ENCODE results near the gene CRKL. TPM values are rescaled to one million over a fixed set of nuclear protein-coding genes. Genes with fewer than 3 reads are reported as not detected.

The CRKL gene
- total and polyA plus RNA-seq, 2 experiments from 2014 or later, result 42.4 to 80.9 TPM

DNA sequence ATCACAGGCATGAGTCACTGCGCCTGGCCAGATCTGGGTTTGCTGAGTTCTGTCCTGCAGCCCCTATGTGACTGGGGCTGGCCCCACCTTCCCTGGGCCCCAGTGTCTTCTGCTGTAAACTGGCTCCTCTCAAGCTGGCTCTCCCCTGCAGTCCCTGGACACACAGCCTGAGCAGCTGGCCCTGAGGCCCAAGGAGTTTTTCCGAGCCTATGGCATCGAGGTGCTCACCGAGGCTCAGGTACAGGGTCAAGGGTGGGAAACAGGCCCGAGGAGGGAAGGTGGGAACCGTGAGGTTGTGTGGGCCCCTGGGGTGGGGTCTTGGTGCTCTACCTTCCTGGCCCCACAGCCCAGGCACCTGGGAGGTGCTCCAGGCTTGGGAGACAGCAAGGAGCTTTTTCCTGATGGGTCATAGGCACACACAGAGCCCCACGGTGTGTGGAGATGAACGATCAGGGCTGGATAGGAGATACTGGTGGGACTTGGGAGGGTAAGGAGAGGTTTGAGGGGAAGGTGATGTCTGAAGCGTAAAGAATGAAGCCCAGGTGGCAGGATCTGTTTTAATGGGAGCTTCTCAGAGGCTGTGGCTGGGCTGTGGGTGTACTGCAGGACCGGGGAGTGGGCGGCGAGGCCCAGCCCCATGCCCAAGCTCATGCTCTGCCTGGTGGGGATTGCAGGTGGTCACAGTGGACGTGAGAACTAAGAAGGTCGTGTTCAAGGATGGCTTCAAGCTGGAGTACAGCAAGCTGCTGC is 58.5 kb downstream of the CRKL start:
- TF ChIP-seq, protein P1, sequence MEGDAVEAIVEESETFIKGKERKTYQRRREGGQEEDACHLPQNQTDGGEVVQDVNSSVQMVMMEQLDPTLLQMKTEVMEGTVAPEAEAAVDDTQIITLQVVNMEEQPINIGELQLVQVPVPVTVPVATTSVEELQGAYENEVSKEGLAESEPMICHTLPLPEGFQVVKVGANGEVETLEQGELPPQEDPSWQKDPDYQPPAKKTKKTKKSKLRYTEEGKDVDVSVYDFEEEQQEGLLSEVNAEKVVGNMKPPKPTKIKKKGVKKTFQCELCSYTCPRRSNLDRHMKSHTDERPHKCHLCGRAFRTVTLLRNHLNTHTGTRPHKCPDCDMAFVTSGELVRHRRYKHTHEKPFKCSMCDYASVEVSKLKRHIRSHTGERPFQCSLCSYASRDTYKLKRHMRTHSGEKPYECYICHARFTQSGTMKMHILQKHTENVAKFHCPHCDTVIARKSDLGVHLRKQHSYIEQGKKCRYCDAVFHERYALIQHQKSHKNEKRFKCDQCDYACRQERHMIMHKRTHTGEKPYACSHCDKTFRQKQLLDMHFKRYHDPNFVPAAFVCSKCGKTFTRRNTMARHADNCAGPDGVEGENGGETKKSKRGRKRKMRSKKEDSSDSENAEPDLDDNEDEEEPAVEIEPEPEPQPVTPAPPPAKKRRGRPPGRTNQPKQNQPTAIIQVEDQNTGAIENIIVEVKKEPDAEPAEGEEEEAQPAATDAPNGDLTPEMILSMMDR (IDR thresholded peaks at IDR 0.05; ENCODE audit: low read depth, low read length), result no peak
- DNase-seq (ENCODE audit: low read depth in 1 of 2, low spot score in 1 of 2), result no peak
- no peak overlapping the region for H3K27ac ChIP-seq

DNA sequence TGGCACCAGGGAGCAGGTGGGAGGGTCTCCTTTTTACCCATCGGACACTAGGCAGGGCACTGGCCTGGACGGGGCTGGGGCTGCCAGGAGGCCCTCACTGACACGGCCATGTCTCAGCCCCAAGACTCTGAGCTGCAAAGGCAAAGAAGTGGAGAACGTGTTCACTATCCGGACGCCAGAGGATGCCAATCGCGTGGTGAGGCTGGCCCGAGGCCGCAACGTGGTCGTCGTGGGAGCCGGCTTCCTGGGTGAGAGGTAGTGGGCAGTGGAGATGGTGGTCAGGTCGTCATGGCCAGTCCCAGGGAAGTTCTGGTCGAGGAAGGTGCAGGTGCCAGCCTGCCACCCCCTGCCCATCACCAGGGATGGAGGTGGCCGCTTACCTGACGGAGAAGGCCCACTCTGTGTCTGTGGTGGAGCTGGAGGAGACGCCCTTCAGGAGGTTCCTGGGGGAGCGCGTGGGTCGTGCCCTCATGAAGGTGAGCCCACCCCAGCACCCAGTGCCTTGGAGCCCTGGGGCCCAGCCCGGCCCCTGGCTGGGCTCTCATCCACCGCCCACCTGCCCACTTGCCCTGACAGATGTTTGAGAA is 59.2 kb downstream of the CRKL start:
- no peak for DNase-seq (ENCODE audit: low read depth in 1 of 2, low spot score in 1 of 2)
- Histone ChIP-seq H3K4me3 (no peak overlapping the region), H3K36me3 (no peaks in the 10 kb centered on the region), H3K27ac (no peak overlapping the region), H3K9me3 (ENCODE audit: low read depth) (no peaks in the 10 kb centered on the region), H3K4me1 (ENCODE audit: low read depth) (peaks cover 2% of the 10 kb centered on the region), H3K27me3 (peaks cover 3% of the 10 kb centered on the region)
- TF ChIP-seq, protein P1 (IDR thresholded peaks at IDR 0.05; ENCODE audit: low read depth, low read length), result no peak

More for the DNA sequence above, 58.5 kb downstream of the CRKL start:
- H3K4me3 ChIP-seq, result no peak overlapping the region
- H3K36me3 ChIP-seq, result no peaks in the 10 kb centered on the region
- no peaks in the 10 kb centered on the region for H3K4me1 ChIP-seq (ENCODE audit: low read depth)
- peaks cover 3% of the 10 kb centered on the region for H3K27me3 ChIP-seq
- H3K9me3 ChIP-seq (ENCODE audit: low read depth), result no peaks in the 10 kb centered on the region

GRCh38 chr22:20977019-20977418 is 59.8 kb downstream of the CRKL start:
- H3K9me3 ChIP-seq (ENCODE audit: low read depth), result no peaks in the 10 kb centered on the region
- H3K27me3 ChIP-seq, result peaks cover 3% of the 10 kb centered on the region
- H3K36me3 ChIP-seq, result no peaks in the 10 kb centered on the region
- TF ChIP-seq, protein P1 (IDR thresholded peaks at IDR 0.05; ENCODE audit: low read depth, low read length), result no peak
- peaks cover 4% of the 10 kb centered on the region for H3K4me1 ChIP-seq (ENCODE audit: low read depth)
- H3K27ac ChIP-seq, result no peak overlapping the region
- DNase-seq (ENCODE audit: low read depth in 1 of 2, low spot score in 1 of 2), result no peak
- H3K4me3 ChIP-seq, result no peak overlapping the region

DNA sequence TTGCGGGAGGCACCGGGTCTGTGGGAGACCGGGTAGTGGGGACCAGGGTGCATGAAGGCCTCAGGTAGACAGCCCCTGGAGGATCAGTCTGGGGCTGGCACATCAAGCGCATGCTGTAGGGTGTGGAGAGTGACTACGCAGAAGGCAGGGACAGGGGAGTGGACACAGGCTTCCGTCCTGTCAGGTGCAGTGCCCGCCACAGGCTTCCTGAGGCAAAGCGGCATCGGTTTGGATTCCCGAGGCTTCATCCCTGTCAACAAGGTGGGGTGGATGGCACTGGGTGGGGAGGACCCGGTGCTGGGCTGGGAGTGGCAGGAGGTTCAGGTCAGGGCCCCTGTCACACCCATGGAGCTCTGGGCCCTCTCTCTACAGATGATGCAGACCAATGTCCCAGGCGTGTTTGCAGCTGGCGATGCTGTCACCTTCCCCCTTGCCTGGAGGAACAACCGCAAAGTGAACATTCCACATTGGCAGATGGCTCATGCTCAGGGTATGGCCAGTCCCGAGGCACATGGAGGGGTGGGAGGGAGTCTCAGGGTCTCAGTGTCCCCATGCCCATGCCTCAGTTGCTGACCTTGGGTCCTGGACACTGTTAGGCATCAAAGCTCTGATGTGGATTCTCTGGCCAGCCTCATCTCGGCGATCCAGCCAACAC is 60.4 kb downstream of the CRKL start:
- Histone ChIP-seq H3K36me3 (no peaks in the 10 kb centered on the region), H3K27ac (no peak overlapping the region), H3K4me3 (no peak overlapping the region), H3K4me1 (ENCODE audit: low read depth) (peaks cover 4% of the 10 kb centered on the region), H3K27me3 (peaks cover 3% of the 10 kb centered on the region), H3K9me3 (ENCODE audit: low read depth) (no peaks in the 10 kb centered on the region)
- no peak for DNase-seq (ENCODE audit: low read depth in 1 of 2, low spot score in 1 of 2)
- TF ChIP-seq, protein P1 (IDR thresholded peaks at IDR 0.05; ENCODE audit: low read depth, low read length), result no peak

GRCh38 chr22:20978419-20978818 is 61.2 kb downstream of the CRKL start:
- Histone ChIP-seq H3K4me3 (no peak overlapping the region), H3K27me3 (peaks cover 3% of the 10 kb centered on the region), H3K9me3 (ENCODE audit: low read depth) (no peaks in the 10 kb centered on the region), H3K27ac (no peak overlapping the region), H3K36me3 (no peaks in the 10 kb centered on the region), H3K4me1 (ENCODE audit: low read depth) (peaks cover 4% of the 10 kb centered on the region)
- DNase-seq (ENCODE audit: low read depth in 1 of 2, low spot score in 1 of 2), result no peak
- TF ChIP-seq, protein P1 (IDR thresholded peaks at IDR 0.05; ENCODE audit: low read depth, low read length), result no peak

All from cardiac muscle cell (in vitro differentiated cells and primary cell).